IPS-20b (cell line): ENCODE measurements around the gene CATSPERE.
"Not testable (repeated sequence)": the region's sequence is repeated elsewhere in the genome, so short reads cannot be mapped to it uniquely, and the experiment has no call there.

Experiments
- H3K27ac ChIP-seq: one replicate; pipeline ENCODE4 v1.5.1; 2013; ENCODE audit warnings: low read length
- H3K27me3 ChIP-seq: 2 replicates; pipeline ENCODE4 v1.6.1; 2013; ENCODE audit warnings: mild to moderate bottlenecking, low read length, inconsistent platforms; ENCODE audit not compliant: insufficient read depth
- H3K36me3 ChIP-seq: 2 replicates; pipeline ENCODE4 v1.6.1; 2013; ENCODE audit warnings: low read depth, mild to moderate bottlenecking, inconsistent platforms, low read length, moderate library complexity; ENCODE audit not compliant: insufficient read depth
- H3K4me1 ChIP-seq: 2 replicates; pipeline ENCODE4 v1.6.1; 2013; ENCODE audit warnings: mild to moderate bottlenecking, control low read depth, inconsistent platforms, low read length, moderate library complexity; ENCODE audit not compliant: insufficient read depth
- H3K4me3 ChIP-seq: 2 replicates; pipeline ENCODE4 v1.5.1; 2013; ENCODE audit warnings: mild to moderate bottlenecking, low read length, inconsistent platforms
- H3K9ac ChIP-seq: 2 replicates; pipeline ENCODE4 v1.6.1; 2013; ENCODE audit warnings: low read depth, mild to moderate bottlenecking, inconsistent platforms, low read length, moderate library complexity
- H3K9me3 ChIP-seq: 2 replicates; pipeline ENCODE4 v1.6.1; 2013; ENCODE audit warnings: mild to moderate bottlenecking, low read depth, low read length, inconsistent platforms; ENCODE audit not compliant: insufficient read depth

CATSPERE gene

GRCh38 chr1:244496186-244496585 is 35.1 kb downstream of the CATSPERE start:
- Histone ChIP-seq H3K9ac (no peak overlapping the region), H3K27me3 (no peaks in the 10 kb centered on the region), H3K27ac (no peak overlapping the region), H3K9me3 (no peaks in the 10 kb centered on the region; the same call in 1 of the 2 replicates), H3K4me1 (peaks cover 6% of the 10 kb centered on the region; the same call in 1 of the 2 replicates), H3K36me3 (no peaks in the 10 kb centered on the region), H3K4me3 (no peak overlapping the region)

DNA sequence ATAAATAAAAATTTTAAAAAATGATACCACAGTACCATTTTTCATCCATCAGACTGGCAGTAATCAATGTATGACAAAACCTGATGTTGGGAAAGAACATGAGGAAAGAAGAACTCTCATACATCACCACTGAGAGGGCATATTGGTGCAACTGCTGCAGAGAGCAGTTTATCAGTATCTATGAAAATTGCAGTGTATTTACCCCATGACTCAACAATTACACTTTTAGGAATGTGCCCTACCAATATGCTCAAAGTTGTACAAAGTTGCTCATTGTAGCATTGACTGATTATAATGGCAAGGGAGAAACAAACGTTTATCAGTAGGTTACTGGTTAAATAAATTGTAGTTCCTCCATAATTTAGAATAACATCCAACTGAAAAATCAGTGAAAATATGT is 36.7 kb downstream of the CATSPERE start:
- Histone ChIP-seq H3K9me3 (no peaks in the 10 kb centered on the region; the same call in 1 of the 2 replicates), H3K4me3 (no peak overlapping the region), H3K4me1 (peaks cover 10% of the 10 kb centered on the region), H3K27me3 (no peaks in the 10 kb centered on the region), H3K36me3 (no peaks in the 10 kb centered on the region), H3K9ac (no peak overlapping the region), H3K27ac (no peak overlapping the region)

GRCh38 chr1:244499484-244499883 is 38.4 kb downstream of the CATSPERE start:
- H3K27ac ChIP-seq, H3K4me3 ChIP-seq, H3K27me3 ChIP-seq, H3K9me3 ChIP-seq, H3K4me1 ChIP-seq, H3K36me3 ChIP-seq, H3K9ac ChIP-seq: not testable (repeated sequence)

DNA sequence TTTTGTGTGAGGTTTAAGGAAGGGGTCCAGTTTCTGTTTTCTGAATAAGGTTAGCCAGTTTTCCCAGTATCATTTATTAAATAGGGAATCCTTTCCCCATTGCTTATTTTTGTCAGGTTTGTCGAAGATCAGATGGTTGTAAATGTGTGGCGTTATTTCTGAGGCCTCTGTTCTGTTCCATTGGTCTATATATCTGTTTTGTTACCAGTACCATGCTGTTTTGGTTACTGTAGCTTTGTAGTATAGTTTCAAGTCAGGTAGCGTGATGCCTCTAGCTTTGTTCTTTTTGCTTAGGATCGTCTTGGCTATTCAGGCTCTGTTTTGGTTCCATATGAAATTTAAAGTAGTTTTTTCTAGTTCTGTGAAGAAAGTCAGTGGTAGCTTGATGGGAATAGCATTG is 39.4 kb downstream of the CATSPERE start:
- H3K27ac ChIP-seq, H3K4me3 ChIP-seq, H3K27me3 ChIP-seq, H3K9ac ChIP-seq, H3K36me3 ChIP-seq, H3K4me1 ChIP-seq, H3K9me3 ChIP-seq: not testable (repeated sequence)

GRCh38 chr1:244502630-244503029 is 41.6 kb downstream of the CATSPERE start:
- Histone ChIP-seq H3K27ac (no peak overlapping the region), H3K9ac (peak overlapping the region; percentile 29; the same call in 1 of the 2 replicates), H3K4me3 (no peak overlapping the region), H3K9me3 (peaks cover 2% of the 10 kb centered on the region; the same call in 1 of the 2 replicates), H3K36me3 (no peaks in the 10 kb centered on the region), H3K4me1 (peaks cover 4% of the 10 kb centered on the region; the same call in 1 of the 2 replicates), H3K27me3 (no peaks in the 10 kb centered on the region)

- H3K27me3 ChIP-seq = no peaks in the 10 kb centered on the region
- no peaks in the 10 kb centered on the region for H3K9me3 ChIP-seq
- H3K4me1 ChIP-seq = no peaks in the 10 kb centered on the region
- no peak overlapping the region for H3K4me3 ChIP-seq
- no peak overlapping the region for H3K27ac ChIP-seq
- no peak overlapping the region for H3K9ac ChIP-seq
- no peaks in the 10 kb centered on the region for H3K36me3 ChIP-seq
These were observed 52.4 kb downstream of the CATSPERE start for GRCh38 chr1:244513493-244513892.

- no peak overlapping the region for H3K9ac ChIP-seq
- H3K27ac ChIP-seq = no peak overlapping the region
- H3K4me1 ChIP-seq = no peaks in the 10 kb centered on the region
- H3K9me3 ChIP-seq = no peaks in the 10 kb centered on the region
- H3K36me3 ChIP-seq = no peaks in the 10 kb centered on the region
- no peaks in the 10 kb centered on the region for H3K27me3 ChIP-seq
- H3K4me3 ChIP-seq = no peak overlapping the region
These were observed 54.6 kb downstream of the CATSPERE start for GRCh38 chr1:244515680-244516079.

DNA sequence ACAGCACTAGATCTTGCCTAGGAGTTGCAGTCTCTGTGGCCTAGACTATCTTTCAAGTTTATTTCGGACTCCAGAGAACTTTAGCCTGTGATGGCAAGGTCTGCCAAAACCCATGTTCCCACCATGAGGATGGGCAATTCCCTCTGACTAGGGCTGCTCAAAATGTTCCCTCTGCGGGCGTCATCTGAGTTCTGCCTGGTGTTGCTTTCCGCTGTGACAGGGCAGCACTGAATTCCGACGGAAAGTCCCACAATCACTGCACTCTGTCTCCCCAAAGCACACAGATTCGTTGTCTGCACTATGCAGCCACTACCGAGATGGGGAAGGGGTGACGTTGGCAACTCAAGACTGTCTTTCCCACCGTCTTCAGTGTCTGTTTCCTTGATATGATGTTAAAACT is 75.2 kb downstream of the CATSPERE start:
- H3K9ac ChIP-seq = no peak overlapping the region
- no peaks in the 10 kb centered on the region for H3K9me3 ChIP-seq
- no peaks in the 10 kb centered on the region for H3K27me3 ChIP-seq
- no peak overlapping the region for H3K27ac ChIP-seq
- H3K36me3 ChIP-seq = no peaks in the 10 kb centered on the region
- H3K4me3 ChIP-seq = no peak overlapping the region
- no peaks in the 10 kb centered on the region for H3K4me1 ChIP-seq

DNA sequence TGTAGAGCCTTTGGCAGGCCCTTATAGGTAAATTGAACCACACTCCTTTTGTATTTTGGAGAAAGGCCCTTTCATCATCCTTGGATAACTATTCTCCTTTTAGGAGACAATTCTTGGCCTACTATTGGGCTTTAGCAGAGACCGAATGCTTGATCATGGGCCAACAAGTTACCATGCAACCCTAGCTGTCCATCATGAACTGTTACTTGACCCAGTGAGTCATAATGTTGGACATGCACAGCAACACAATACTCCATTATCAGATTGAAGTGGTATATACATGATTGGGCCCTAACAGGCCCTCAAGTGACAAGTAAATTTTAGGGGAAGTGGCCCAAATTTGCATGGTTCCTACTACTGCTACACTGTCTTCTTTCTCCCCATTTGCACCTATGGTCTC is 84.4 kb downstream of the CATSPERE start:
- H3K36me3 ChIP-seq = no peaks in the 10 kb centered on the region
- no peaks in the 10 kb centered on the region for H3K27me3 ChIP-seq
- no peak overlapping the region for H3K9ac ChIP-seq
- no peaks in the 10 kb centered on the region for H3K9me3 ChIP-seq
- no peak overlapping the region for H3K4me3 ChIP-seq
- no peak overlapping the region for H3K27ac ChIP-seq
- no peaks in the 10 kb centered on the region for H3K4me1 ChIP-seq

DNA sequence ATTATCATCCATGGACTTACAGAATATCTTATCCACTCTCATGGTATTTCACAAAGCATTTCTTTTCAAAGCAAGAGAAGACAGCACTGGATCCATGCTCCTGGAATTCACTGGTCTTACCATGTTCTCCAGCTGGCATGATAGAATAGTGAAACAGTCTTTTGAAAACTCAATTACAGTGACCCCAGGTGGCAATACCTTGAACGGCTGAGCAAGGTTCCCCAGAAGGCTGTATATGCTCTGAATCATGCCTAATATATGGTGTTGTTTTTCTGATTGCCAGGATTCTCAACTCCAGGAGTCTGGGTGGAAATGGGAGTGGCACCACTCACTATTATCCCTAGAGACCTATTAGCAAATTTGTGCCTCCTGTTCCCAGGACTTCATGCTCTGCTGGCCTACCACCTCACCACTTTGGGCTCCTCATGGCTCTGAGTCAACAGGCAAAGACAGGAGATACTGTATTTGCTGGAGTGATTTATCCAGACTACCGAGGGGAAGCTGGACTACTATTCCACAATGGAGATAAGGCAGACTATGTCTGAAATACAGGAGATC is 87.6 kb downstream of the CATSPERE start:
- no peak overlapping the region for H3K4me3 ChIP-seq
- H3K36me3 ChIP-seq = no peaks in the 10 kb centered on the region
- H3K9me3 ChIP-seq = no peaks in the 10 kb centered on the region
- H3K4me1 ChIP-seq = no peaks in the 10 kb centered on the region
- H3K27ac ChIP-seq = no peak overlapping the region
- H3K27me3 ChIP-seq = no peaks in the 10 kb centered on the region
- H3K9ac ChIP-seq = no peak overlapping the region

DNA sequence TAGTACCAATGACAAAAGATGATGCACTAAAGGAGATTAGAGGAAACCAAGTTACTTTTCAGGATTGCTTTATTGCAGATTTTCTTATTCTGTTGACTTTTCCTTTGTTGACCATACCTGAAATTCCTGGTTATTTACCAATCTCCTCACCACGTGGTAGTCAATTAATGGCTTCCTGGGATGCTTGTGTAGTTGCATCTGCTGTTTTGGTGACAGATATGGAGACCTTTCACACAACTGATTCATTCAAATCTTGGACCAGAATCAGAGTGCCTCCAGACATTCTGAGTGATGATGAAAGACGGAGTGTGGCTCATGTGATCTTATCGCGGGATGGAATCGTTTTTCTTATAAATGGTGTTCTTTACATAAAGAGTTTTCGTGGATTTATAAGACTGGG is 91.3 kb downstream of the CATSPERE start:
- peaks cover 13% of the 10 kb centered on the region for H3K9me3 ChIP-seq
- no peaks in the 10 kb centered on the region for H3K4me1 ChIP-seq
- no peak overlapping the region for H3K4me3 ChIP-seq

GRCh38 chr1:244556263-244556662 is 95.2 kb downstream of the CATSPERE start:
- Histone ChIP-seq H3K4me3 (no peak overlapping the region), H3K27me3 (no peaks in the 10 kb centered on the region), H3K9me3 (peaks cover 21% of the 10 kb centered on the region), H3K4me1 (no peaks in the 10 kb centered on the region), H3K9ac (no peak overlapping the region), H3K27ac (no peak overlapping the region), H3K36me3 (no peaks in the 10 kb centered on the region)

More for the DNA sequence above, 91.3 kb downstream of the CATSPERE start:
- H3K27me3 ChIP-seq = no peaks in the 10 kb centered on the region
- no peak overlapping the region for H3K9ac ChIP-seq
- no peaks in the 10 kb centered on the region for H3K36me3 ChIP-seq
- H3K27ac ChIP-seq = no peak overlapping the region
